RPMI7951 (cell line): ENCODE measurements around the gene FAM20C. TPM values are rescaled to one million over a fixed set of nuclear protein-coding genes. Genes with fewer than 3 reads are reported as not detected.

ENCODE experiments used
- DNase-seq: peaks from one replicate; pipeline ENCODE4 v3.0.0-alpha.2; 2012; ENCODE audit warnings: low read depth
- total RNA-seq: library from RNA; depleted of rRNA; stranded (reverse); fragments of >200 nt; shearing (Covaris generic); gene quantifications from 2 replicates; pipeline ENCODE4 v1.2.3, GENCODE V29; 2014; rRNA removed

FAM20C gene
- 256 and 312 TPM in 2 replicates for total RNA-seq

DNA sequence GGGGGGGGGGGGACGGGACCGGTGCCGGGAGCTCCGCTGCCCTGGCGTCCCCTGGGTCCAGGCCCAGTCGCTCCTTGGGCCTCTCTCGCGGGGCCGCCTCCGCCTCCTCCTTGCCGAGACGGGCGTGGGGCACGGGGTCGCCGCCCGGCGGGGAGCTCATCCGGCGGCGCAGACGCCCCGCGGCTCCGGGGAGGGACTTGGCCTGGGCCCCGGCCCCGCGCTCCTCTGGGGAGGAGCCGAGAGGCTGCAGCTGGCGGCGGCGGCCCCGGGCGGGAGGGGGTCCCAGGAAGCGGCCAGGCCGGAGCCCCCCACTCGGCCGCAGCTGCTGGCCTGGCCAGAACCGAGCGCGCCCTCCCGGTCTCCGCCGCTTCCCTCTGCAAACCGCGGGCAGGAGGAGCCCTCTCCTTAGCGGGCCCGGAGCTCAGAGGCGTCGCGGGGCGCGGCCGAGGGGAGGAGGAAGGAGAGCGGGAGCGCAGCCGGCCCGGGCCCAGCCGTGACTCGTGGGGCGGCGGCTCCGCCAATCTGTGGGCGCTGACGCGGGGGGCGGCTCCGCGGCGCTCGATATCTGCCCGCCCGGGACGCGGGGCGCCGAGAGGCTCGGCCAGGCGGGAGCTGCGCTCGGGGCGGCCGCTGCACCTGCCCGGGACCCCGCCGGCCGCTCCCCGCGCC is at the start of gene FAM20C:
Gene FAM20C, plus strand, starts transcription at position 591 of the 669 bp plus-strand sequence. CDS start 629 bp downstream, outside the sequence.
- DNase-seq = peak; percentile 97

- DNase-seq = no peak
Measured at GRCh38 chr7:143145-143751, 49.1 kb upstream of the FAM20C start.

DNA sequence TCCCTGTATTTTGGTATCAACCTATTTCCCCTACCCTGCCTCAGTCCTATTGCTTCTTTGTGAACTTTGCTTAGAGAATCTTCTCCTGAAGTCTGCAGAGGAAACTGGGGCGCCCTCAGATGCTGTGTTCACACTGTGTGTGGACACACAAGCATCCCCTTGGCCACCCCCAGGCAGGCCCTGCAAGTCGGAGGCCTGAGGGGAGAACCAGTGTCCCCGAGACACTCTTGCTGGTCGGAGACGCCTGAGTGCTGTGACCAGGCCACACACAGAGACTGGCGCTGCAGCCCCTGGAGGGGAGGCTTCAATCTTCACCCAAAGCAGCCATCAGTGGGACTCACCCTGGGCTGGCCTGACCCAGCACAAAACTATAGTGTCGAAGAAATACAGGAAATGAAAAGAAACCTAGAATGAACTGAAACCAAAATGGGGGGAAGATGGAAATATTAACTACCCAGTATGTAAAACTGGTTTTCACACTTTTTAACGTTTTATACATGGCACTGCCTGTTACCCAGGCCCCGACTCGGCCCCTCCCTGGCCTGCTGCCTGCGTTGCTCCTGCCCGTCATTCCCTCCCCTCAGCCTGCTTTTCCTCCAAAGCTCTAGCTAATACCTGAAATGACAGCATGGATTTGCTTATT is 48.4 kb upstream of the FAM20C start:
- no peak for DNase-seq

- no peak for DNase-seq
Measured at GRCh38 chr7:144454-144826, 47.9 kb upstream of the FAM20C start.

- DNase-seq = no peak
Measured at GRCh38 chr7:145863-146262, 46.5 kb upstream of the FAM20C start.

- DNase-seq = no peak
Measured at GRCh38 chr7:148543-148931, 43.8 kb upstream of the FAM20C start.

GRCh38 chr7:148932-149790 is 43.2 kb upstream of the FAM20C start:
- DNase-seq = peak; percentile 100

- DNase-seq = no peak
Measured at GRCh38 chr7:149791-150636, 42.4 kb upstream of the FAM20C start.

GRCh38 chr7:150811-151221 is 41.6 kb upstream of the FAM20C start:
- peak; percentile 39 for DNase-seq

DNA sequence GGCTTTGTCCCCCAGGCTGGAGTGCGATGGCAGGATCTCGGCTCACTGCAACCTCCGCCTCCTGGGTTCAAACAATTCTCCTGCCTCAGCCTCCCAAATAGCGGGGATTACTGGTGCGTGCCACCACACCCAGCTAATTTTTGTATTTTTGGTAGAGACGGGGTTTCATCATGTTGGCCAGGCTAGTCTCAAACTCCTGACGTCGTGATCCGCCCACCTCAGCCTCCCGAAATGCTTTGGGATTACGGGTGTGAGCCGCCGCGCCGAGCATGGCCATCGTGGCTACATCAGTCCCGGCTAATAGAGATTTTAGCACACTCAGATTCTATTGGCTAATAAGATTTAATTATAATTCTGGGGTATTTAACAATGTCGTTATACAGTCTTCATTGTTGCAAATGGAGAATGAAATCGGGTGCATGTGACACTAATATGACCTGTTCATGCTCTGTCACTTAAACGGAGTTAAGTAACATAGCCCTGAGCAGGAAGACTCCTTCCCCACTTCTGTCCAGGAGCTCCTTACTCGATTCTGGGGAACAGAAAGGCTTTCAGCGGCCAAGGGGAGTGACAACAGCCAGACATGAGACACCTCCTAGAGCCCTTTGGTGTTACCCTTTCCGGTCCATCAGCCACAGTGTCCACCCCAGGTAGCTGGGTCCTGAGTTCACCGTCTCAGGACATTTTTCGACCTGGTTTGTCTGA is 40.9 kb upstream of the FAM20C start:
- DNase-seq = no peak

DNA sequence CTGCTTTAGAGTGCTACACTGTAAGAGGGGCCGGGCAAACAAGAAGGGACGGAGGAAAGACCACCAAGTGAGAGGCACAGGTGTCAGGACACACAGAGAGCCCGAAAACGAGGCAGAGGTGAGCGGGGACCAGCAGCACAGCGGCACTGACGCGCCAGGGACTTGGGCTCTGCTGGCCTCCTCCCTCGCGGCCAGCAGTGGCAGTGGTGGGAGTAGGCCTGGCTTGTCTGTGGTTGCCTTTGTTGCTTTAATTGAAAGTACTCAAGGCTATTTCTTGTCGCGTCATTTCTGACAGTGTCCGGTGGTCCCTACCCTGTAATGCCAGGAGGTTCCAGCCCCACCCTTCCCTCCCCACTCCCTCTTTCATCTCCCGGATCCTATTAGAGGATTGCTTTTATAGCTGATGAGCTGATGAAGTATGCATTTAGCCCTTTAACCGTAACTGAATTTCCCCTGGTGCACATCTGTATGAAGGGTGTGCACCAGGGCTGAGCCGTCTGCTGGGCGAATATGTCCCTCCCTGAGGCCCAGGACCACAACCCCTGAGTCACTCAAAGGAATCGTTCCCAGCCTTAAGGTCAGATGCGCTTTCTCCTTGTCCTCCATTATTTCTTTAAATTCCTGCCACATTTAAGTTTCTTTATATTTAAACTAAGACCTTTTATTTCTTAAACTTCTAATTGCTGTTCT is 39.5 kb upstream of the FAM20C start:
- DNase-seq = no peak

DNA sequence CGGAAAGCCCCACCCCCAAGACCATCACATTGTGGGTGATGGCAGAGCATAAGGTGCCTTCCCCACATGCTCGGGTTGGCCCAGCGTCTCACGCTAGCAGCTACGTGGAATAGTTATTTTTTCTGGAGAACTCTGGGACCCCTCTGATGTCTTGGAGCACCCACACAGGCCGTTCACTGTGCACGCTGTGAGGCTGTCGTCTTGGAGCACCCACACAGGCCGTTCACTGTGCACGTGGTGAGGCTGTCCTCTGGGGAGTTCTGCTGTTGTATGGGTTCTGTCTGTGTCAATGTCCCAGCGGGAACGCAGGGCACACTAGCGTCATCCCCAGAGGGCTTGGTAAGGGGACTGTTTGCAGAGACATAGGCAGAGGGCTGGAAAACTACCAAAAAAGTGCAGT is 38.8 kb upstream of the FAM20C start:
- DNase-seq = no peak

- no peak for DNase-seq
Measured at GRCh38 chr7:154096-154799, 38.1 kb upstream of the FAM20C start.

- peak; percentile 46 for DNase-seq
Measured at GRCh38 chr7:155469-155900, 36.9 kb upstream of the FAM20C start.

DNA sequence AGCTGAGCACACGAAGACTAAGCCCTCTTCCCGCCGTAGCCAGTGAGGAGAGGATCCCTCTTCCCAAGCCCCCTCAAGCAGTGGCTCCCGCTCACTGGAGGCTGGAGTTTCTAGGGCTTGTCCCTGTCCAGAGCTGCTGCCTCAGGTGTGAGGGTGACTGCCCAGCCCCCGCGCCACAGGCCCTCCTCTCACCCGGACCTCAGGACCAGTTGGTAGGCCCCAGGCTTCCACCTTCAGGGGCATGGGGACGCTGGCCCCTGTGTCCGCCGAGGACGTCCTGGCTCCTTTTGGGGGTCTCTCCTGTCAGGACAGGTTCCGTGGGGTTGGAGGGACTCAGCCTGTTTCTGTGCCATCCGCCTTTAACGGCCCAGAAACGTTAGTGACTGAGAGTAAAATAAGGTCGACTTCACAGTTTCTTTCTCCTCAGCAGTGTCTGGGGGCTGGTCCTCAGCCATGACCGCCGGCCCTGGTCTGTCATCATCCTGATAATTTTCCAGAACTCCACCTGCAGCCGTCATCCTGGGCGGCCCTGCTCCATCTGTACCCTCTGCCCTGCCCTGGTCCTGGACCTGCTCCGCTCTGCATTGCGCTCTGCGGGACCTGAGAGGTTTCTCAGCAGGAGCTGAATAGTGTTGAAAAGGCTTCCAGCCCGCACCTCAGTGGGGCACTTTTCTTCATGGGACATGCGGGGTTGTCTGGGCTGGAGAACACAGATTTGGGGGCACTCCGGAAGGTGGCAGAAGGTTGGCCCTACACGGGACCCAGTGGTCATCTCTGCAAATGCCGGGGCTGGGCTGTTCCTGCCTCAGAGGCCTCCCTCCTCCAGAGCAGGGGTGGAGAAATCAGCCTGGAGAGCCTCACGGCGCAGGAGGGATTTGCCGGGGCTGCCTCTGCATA is 36.0 kb upstream of the FAM20C start:
- no peak for DNase-seq

DNA sequence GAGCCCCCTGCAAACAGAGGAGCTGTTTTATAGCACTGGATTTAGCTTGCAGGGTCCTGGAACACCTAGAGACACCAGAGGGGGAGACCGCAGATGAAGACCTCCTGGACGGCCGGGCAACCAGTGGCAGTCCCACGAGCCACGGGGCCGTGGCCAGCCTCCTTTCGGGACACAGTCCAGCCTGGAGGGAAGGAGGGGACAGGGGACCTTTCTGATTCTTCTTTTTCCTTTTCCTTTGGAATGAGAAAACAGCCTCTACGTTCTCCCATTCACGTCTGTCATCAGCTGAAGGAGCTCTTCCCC is 35.4 kb upstream of the FAM20C start:
- no peak for DNase-seq

GRCh38 chr7:157771-158625 is 34.4 kb upstream of the FAM20C start:
- DNase-seq = no peak

DNA sequence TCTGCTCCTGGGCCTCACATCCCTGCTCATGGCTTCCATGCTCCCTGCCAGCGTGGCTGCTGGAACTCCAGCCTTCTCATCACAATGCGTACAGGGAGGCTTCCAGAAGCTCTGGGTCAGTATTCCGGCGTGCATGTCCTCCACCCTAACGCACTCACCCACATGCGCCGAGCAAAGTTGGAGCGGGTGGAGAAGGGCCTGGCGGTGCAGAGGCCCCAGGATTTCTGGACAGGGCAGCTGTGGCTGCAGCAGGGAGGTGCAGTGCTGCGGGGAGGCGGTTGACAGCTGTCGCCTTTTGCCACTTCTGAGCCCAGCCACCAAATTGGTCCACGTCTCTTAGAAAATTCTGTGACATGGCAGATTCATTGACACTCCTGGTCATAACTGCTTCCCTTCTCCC is 33.6 kb upstream of the FAM20C start:
- no peak for DNase-seq
